GM21619 (cell line): ENCODE measurements around the gene RLF.

Source experiments
- ATAC-seq: cut with Tn5 transposase; IDR thresholded peaks from one replicate; pipeline ENCODE4 v1.9.1; 2021; ENCODE audit not compliant: unreplicated experiment

RLF gene

GRCh38 chr1:40161125-40161887 lies at the start of gene RLF:
Gene RLF (plus strand): TSS chr1:40161387. CDS start chr1:40161400, 13 bp downstream.
- peak; percentile 89 for ATAC-seq

- ATAC-seq, result no peak
Measured at GRCh38 chr1:40114400-40114799, 46.8 kb upstream of the RLF start.

- ATAC-seq, result no peak
Measured at GRCh38 chr1:40120128-40120527, 41.1 kb upstream of the RLF start.

DNA sequence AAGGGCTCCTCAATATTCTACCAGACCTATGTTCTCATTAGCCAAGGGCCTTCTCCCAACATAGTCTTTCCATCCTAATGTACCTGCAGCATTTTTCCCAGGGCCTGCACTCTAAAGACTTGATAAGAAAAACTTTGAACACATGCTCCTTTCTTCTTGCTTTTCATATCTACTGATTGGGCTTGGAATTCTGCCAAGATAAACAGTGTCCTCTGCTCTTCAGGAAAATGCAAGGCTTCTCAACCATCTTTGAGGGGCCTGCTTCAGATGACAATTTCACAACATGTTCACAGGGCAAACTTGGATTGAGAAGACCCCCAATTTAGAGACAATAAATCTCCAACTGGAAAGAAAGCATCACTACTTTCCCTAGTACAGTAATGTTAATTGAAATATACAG lies 38.3 kb upstream of the RLF start:
- no peak for ATAC-seq

DNA sequence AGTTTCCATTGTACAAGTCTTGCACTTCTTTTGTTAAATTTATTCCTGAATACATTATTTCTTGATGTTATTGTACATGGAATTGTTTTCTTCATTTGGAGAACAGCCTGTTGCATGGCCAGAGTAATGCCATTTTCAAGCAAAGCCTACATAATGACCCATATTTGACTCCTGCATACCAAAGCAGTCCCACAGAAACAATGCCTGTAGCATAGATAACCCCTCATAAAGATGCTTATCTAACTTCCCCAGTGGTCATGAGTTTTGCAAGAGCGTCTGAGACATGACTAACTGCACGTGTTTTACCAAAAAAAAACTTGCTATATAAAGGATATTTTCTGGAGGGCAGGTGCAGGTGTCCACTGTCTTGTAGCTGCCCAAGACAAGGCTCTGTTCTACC lies 30.3 kb upstream of the RLF start:
- no peak for ATAC-seq

DNA sequence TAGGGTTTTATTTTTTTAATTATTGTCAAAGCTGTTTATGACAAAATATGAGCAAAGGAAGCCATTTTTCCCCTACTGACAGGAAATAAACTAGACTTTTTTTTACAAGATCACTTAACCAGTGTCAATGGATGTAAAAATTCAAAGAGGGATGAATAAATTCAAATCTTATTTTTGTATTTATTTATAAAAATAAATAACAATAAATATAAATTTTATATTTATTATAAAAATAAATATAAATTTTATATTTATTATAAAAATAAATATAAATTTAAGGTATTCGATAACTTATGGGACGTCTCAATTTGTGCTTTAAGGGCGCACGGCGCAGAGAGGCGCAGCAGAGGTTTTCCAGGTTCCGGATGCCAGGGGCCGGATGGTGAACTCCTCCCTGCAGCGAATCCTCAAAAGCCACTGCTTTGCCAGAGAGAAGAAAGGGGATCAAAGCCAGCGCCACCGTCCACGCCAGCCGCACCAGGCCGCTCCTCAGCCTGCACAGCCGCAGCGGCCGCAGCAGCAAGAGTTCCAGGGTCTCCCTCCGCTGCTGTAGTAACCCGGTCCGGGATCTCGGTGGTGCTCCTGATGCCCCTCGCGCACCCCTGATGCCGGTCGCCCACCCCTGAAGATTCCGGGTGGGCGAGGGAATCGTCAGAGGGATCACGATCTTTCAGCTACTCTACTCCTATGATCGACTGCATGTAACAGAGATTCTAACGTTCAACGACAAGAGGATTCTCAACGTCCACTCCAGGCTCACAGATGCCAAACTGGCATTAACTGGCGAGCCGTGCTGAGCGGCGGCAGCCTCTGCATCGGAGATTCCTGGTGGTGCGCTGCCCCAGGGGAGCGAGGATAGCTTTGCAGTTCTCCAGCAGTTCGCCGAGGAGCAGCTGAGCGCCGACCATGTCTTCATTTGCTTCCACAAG lies 28.5 kb upstream of the RLF start:
- no peak for ATAC-seq

- no peak for ATAC-seq
Measured at GRCh38 chr1:40133312-40133665, 27.9 kb upstream of the RLF start.

DNA sequence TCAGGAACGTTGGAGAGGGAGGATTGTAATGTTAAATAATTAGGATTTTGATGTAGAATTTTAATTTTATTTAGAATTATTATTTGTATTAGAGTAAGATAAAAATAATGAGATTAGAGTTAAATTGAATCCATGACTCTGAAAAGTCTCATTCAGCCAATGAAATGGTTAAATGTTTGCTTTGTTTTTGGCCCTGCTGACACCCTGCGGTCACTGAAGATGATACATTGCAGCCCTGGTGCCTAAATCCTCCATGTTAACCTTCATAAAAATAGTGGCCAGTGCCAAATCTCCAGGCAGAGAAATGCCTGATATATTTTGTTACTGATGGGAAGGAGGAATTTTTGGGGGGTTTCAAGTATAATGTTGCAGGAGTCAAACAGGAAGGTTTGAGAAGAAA lies 27.3 kb upstream of the RLF start:
- no peak for ATAC-seq

GRCh38 chr1:40140211-40140973 lies 20.8 kb upstream of the RLF start:
- no peak for ATAC-seq

DNA sequence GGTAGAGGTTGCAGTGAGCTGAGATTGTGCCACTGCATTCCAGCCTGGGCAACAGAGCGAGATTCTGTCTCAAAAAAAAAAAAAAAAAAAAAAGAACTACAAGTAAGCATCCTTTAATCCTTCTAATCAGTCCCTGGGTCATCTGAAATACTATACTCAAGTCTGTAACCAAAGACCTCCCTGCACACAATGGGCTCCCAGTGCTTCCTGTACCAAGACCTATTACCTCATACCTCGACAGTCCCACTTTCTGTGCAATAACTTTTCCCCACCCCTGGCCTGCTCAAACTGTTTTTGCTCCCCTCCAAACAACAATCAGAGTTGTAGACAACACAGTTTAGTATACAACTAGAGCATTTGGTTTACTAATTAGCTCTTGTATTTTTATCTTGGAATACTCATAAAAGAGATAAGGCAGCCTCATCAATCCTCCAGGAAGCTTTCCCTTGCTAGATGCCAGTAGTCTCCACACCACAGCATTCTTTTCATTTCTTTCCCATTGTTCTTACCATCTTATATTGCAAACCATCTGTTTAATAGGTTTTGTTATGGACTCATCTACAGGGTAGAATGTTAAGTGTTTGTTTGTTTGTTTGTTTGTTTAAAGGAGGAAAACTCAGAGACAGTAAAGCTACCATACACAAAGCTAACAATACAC lies 19.2 kb upstream of the RLF start:
- no peak for ATAC-seq

GRCh38 chr1:40143891-40144575 lies 17.2 kb upstream of the RLF start:
- no peak for ATAC-seq

GRCh38 chr1:40151457-40152079 lies 9.6 kb upstream of the RLF start:
- ATAC-seq, result no peak

GRCh38 chr1:40153073-40153770 lies 8.0 kb upstream of the RLF start:
- peak; percentile 52 for ATAC-seq

- ATAC-seq, result no peak
Measured at GRCh38 chr1:40155135-40155534, 6.1 kb upstream of the RLF start.

- ATAC-seq, result no peak
Measured at GRCh38 chr1:40155910-40156309, 5.3 kb upstream of the RLF start.

DNA sequence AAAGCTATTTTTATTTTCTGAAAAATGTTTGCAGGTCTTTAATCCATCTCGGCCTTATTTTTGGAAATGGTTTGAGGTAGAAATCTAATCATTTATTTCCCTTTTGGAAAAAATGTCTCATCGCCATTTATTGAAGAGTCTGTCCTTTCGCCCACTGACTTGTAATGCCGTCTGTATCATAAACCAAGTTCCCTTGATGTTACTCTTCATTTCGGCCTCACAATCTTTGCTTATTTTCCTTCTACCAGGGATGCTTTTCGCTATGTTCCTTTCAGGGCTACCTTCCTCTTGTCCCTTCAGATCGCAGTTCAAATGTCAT lies 422 bp upstream of the RLF start:
- no peak for ATAC-seq

DNA sequence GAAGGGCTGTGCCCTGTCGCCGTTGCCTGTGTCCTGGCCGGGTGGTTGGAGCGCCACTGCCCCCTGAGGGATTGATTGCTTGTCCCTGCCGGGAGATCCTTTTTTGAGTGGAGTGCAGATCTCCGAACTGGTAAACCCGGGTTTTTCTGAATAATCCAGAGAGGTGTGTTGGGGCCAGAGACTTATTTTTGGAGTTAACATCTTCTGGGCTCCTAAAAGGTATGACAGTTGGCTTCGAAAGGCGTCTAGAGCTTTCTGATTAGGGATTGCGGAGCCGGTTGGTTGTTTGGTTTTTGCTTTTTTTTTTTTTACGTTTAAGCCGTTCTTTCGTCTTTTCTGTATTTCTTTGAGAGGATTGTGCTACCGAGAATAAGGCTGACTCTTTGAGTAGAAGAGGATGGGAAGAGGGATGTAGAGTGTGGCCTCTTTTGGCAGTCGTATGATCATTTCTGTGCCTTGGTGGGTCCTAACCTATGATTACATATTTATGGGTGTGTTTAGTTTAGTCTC lies 756 bp downstream of the RLF start:
- ATAC-seq, result peak; percentile 21

- no peak for ATAC-seq
Measured at GRCh38 chr1:40162753-40163441, 1.7 kb downstream of the RLF start.

DNA sequence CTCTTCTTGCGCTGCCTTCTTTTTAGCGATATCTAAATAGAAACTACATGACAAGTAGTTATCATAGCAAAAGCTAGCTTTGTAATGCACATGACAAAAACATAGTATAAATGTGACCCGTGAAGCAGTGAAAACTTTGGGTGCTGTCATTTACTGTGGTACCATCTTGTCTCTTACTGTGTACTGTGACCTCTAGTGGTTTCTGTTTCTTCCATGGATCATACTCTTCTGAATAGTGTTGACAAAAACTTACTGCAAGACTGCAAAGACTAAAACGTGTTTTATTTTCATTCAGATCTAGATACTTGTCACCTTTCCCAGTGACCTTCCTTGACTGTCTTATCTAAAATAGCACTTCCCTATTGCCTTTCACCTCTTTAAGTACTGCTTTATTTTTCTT lies 6.1 kb downstream of the RLF start:
- no peak for ATAC-seq
